Prostate gland (tissue), 2 donors: ENCODE measurements around the gene FBXL17. TPM values are rescaled to one million over a fixed set of nuclear protein-coding genes. Genes with fewer than 3 reads are reported as not detected.

ENCODE experiments used
- DNase-seq: peaks from one replicate; pipeline ENCODE4 v3.0.0-alpha.2; 2019; ENCODE audit warnings: low spot score
- H3K27ac ChIP-seq, 2 donors: fragments of 200-600 bp; sonication (generic); 2 replicates each; pipeline ENCODE4 v1.5.1; 2017 to 2019
- H3K27me3 ChIP-seq: fragments of 200-600 bp; sonication (generic); replicated peaks from 2 replicates; pipeline ENCODE4 v1.5.1; 2019; ENCODE audit not compliant: insufficient read depth
- H3K36me3 ChIP-seq, 2 donors: fragments of 200-600 bp; sonication (generic); 1 replicate in 1 of 2; 2 replicates in 1 of 2; pipeline versions ENCODE4 v1.5.1 to v1.8.1; 2017 to 2019
- H3K4me1 ChIP-seq: fragments of 200-600 bp; sonication (generic); replicated peaks from 2 replicates; pipeline ENCODE4 v1.5.1; 2019
- H3K4me3 ChIP-seq, 2 donors: fragments of 200-600 bp; sonication (generic); 2 replicates each; pipeline ENCODE4 v1.5.1; 2017 to 2019
- H3K9me3 ChIP-seq: fragments of 200-600 bp; sonication (generic); 2 replicates; pipeline ENCODE4 v1.5.1; 2017
- POLR2A ChIP-seq: fragments of 450-650 bp; IDR thresholded peaks from one replicate; pipeline ENCODE4 v1.6.1; 2016; ENCODE audit warnings: antibody characterized with exemption, mild to moderate bottlenecking
- POLR2AphosphoS5 ChIP-seq: sonication (generic); formaldehyde crosslinking; IDR thresholded peaks from one replicate; pipeline ENCODE4 v1.6.1; 2017; ENCODE audit warnings: antibody characterized with exemption
- WGBS: methylation state at CpG from one replicate; pipeline ENCODE4 v1.1.5; 2018; 5-methylcytosine and 5-hydroxymethylcytosine counted together
- intact Hi-C: fragments of 100-400 bp; cut with DNase I; formaldehyde crosslinking; loops from one replicate; pipeline ENCODE4 v1.14.2; 2022
- total RNA-seq, 2 donors: library from RNA; depleted of rRNA; stranded (reverse); fragments of >200 nt; gene quantifications; one replicate each; pipeline ENCODE4 v1.1.0, GENCODE V29; 2016
- TF ChIP-seq, protein P1 (sequence below), 4 experiments: fragments of 200-600 bp in 2 of 4; fragments of 450-650 bp in 2 of 4; sonication (generic) in 2 of 4; IDR thresholded peaks; 1 replicate in 3 of 4; 2 replicates in 1 of 4; pipeline ENCODE4 v1.5.1; 2016 to 2019; ENCODE audit warnings: antibody characterized with exemption in 4 of 4, mild to moderate bottlenecking in 2 of 4, moderate library complexity in 2 of 4

The FBXL17 gene
- total RNA-seq, 2 donors from 2014 or later = 14.8 to 30.4 TPM

- H3K4me3 ChIP-seq = no peak overlapping the region
- no peaks in the 10 kb centered on the region for H3K27me3 ChIP-seq
- WGBS = 94% methylated on average over 1 of the region's 1 CpG
- DNase-seq = no peak
- no peaks in the 10 kb centered on the region for H3K4me1 ChIP-seq
- H3K9me3 ChIP-seq = no peaks in the 10 kb centered on the region
- TF ChIP-seq POLR2AphosphoS5 = no peak
- TF ChIP-seq, protein P1, sequence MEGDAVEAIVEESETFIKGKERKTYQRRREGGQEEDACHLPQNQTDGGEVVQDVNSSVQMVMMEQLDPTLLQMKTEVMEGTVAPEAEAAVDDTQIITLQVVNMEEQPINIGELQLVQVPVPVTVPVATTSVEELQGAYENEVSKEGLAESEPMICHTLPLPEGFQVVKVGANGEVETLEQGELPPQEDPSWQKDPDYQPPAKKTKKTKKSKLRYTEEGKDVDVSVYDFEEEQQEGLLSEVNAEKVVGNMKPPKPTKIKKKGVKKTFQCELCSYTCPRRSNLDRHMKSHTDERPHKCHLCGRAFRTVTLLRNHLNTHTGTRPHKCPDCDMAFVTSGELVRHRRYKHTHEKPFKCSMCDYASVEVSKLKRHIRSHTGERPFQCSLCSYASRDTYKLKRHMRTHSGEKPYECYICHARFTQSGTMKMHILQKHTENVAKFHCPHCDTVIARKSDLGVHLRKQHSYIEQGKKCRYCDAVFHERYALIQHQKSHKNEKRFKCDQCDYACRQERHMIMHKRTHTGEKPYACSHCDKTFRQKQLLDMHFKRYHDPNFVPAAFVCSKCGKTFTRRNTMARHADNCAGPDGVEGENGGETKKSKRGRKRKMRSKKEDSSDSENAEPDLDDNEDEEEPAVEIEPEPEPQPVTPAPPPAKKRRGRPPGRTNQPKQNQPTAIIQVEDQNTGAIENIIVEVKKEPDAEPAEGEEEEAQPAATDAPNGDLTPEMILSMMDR (IDR thresholded peaks at IDR 0.05) = no peak
- no peak for TF ChIP-seq POLR2A
- intact Hi-C loops = no loop called here
- H3K27ac ChIP-seq = no peak overlapping the region
- no peaks in the 10 kb centered on the region for H3K36me3 ChIP-seq
Observed at GRCh38 chr5:107971846-107972245, 410.1 kb downstream of the FBXL17 start.

- TF ChIP-seq, protein P1 (IDR thresholded peaks at IDR 0.05) = no peak
- TF ChIP-seq POLR2AphosphoS5 = no peak
- no peak for TF ChIP-seq POLR2A
- intact Hi-C loops = no loop called here
- DNase-seq = no peak
- Histone ChIP-seq H3K27ac (no peak overlapping the region), H3K9me3 (no peaks in the 10 kb centered on the region), H3K27me3 (no peaks in the 10 kb centered on the region), H3K4me3 (no peak overlapping the region), H3K36me3 (no peaks in the 10 kb centered on the region), H3K4me1 (no peaks in the 10 kb centered on the region)
Observed at GRCh38 chr5:107969847-107970246, 412.1 kb downstream of the FBXL17 start.

DNA sequence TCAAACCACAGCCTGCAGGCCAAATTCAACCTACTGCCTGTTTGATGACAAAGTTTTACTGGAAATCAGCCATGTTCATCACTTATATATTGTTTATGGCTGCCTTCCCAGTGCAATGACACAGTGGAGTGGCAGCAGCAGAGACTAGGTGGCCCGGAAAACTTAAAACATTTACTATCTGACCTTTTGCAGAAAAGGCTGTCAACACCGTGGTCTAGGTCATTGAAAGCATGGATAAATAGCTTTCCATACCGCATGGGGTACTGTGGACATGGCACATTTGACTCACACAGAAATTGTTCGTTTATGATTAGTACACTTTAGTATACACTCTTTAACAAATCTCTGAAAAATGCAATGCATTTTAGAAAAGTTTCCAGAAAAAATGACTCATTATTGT, 412.9 kb downstream of the FBXL17 start:
- intact Hi-C loops = no loop called here
- no peak for DNase-seq
- H3K4me3 ChIP-seq = no peak overlapping the region
- no peaks in the 10 kb centered on the region for H3K9me3 ChIP-seq
- no peaks in the 10 kb centered on the region for H3K36me3 ChIP-seq
- no peaks in the 10 kb centered on the region for H3K27me3 ChIP-seq
- TF ChIP-seq POLR2AphosphoS5 = no peak
- TF ChIP-seq POLR2A = no peak
- TF ChIP-seq, protein P1 (IDR thresholded peaks at IDR 0.05) = no peak
- no peak overlapping the region for H3K27ac ChIP-seq
- H3K4me1 ChIP-seq = no peaks in the 10 kb centered on the region
- WGBS = 89% methylated on average over 4 of the region's 4 CpGs

GRCh38 chr5:107968406-107968843, 413.5 kb downstream of the FBXL17 start:
- Histone ChIP-seq H3K9me3 (no peaks in the 10 kb centered on the region), H3K27ac (no peak overlapping the region), H3K36me3 (no peaks in the 10 kb centered on the region), H3K4me3 (no peak overlapping the region), H3K27me3 (no peaks in the 10 kb centered on the region), H3K4me1 (no peaks in the 10 kb centered on the region)
- TF ChIP-seq, protein P1 (IDR thresholded peaks at IDR 0.05) = no peak
- no peak for TF ChIP-seq POLR2A
- TF ChIP-seq POLR2AphosphoS5 = no peak
- DNase-seq = no peak
- intact Hi-C loops = no loop called here

DNA sequence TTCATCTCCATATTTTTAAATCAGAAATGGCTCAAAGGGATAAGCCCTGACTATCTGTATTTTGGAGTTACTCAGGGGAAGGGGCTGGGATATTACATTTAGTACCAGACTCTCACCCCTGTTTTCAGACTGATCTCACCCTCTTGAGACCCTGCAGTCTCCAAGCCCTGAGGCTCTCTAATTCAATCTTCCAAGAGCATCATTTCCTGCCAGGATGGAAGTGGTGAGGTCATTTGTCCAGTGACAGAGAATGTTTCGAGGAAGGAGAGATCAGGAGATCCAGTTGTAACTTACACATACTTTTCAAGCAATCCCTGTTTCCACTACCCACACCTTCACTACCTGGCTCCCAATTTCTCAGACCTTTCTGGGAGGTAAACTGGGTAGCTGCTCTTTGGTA, 415.7 kb downstream of the FBXL17 start:
- TF ChIP-seq POLR2AphosphoS5 (no peak), POLR2A (no peak)
- TF ChIP-seq, protein P1 (IDR thresholded peaks at IDR 0.05) = no peak
- no peaks in the 10 kb centered on the region for H3K36me3 ChIP-seq
- H3K4me3 ChIP-seq = no peak overlapping the region
- 100% methylated on average over 1 of the region's 1 CpG for WGBS
- H3K27ac ChIP-seq = no peak overlapping the region
- H3K4me1 ChIP-seq = no peaks in the 10 kb centered on the region
- intact Hi-C loops = no loop called here
- H3K27me3 ChIP-seq = no peaks in the 10 kb centered on the region
- DNase-seq = no peak
- no peaks in the 10 kb centered on the region for H3K9me3 ChIP-seq
